Measurements from ENCODE around the gene SNRPD3. TPM values are rescaled to one million over a fixed set of nuclear protein-coding genes. Genes with fewer than 3 reads are reported as not detected.
"Not testable (repeated sequence)": the region's sequence is repeated elsewhere in the genome, so short reads cannot be mapped to it uniquely, and the experiment has no call there.

The SNRPD3 gene
- total and polyA plus RNA-seq, 2 donors (not counting 3 experiments of a cell fraction or from before 2014, with no cell fraction given) = 121 to 253 TPM

GRCh38 chr22:24601217-24602104 lies 45.7 kb downstream of the SNRPD3 start:
- dilution Hi-C loops (cut with MboI; ENCODE audit: extremely low pct_ligation_motif_present, low sequenced_read_pairs) (no loop called here), intact Hi-C loops (cut with micrococcal nuclease) (no loop called here)
- peak; percentile 55 for FAIRE-seq
- peaks cover 7% of the 10 kb centered on the region for H3K4me1 ChIP-seq (ENCODE audit: control insufficient read depth, extremely low read depth, insufficient read depth, low read length)
- no TSS peak for BruUV-seq (replicated peaks)
- no peak overlapping the region for H3K9ac ChIP-seq (replicated peaks; ENCODE audit: extremely low read depth, insufficient read depth, low read length)
- H3K9me3 ChIP-seq (replicated peaks; ENCODE audit: control insufficient read depth, insufficient read depth, low read length) = no peaks in the 10 kb centered on the region
- no peak for DNase-seq (ENCODE audit: low read depth, low spot score)
- H3K79me2 ChIP-seq (ENCODE audit: control insufficient read depth, insufficient read depth, low read length) = no peaks in the 10 kb centered on the region
- H3K36me3 ChIP-seq (ENCODE audit: control insufficient read depth in 2 of 2, extremely low read depth in 1 of 2, insufficient read depth in 2 of 2, low read length in 2 of 2) = no peaks in the 10 kb centered on the region
- TF ChIP-seq CTCF (IDR thresholded peaks at IDR 0.05; ENCODE audit: extremely low read depth in 1 of 2, insufficient read depth in 1 of 2, low read depth in 1 of 2, low read length in 2 of 2) = no peak
- no peak for TF ChIP-seq GATA2 (IDR thresholded peaks at IDR 0.05; ENCODE audit: insufficient read depth, insufficient read length, low read depth, low read length)
- no peak for TF ChIP-seq POLR2A (IDR thresholded peaks at IDR 0.05; ENCODE audit: low read depth, low read length)
- TF ChIP-seq MAX (IDR thresholded peaks at IDR 0.05; ENCODE audit: insufficient read depth, insufficient read length) = no peak
- TF ChIP-seq POLR2AphosphoS5 (IDR thresholded peaks at IDR 0.05; ENCODE audit: insufficient read depth, low read depth, low read length) = no peak
- no peak for TF ChIP-seq MYC (IDR thresholded peaks at IDR 0.05; ENCODE audit: low read depth, low read length)
- no peak for TF ChIP-seq JUN (IDR thresholded peaks at IDR 0.05; ENCODE audit: borderline replicate concordance, insufficient read depth, insufficient read length, low read depth)
- TF ChIP-seq FOS (IDR thresholded peaks at IDR 0.05; ENCODE audit: borderline replicate concordance, insufficient read depth, low read length) = no peak
- TF ChIP-seq EZH2 (IDR thresholded peaks at IDR 0.05; ENCODE audit: borderline replicate concordance, low read depth, low read length, severe bottlenecking) = no peak
- no peak overlapping the region for H3K4me2 ChIP-seq (ENCODE audit: insufficient read depth, low read length)
- H3K4me3 ChIP-seq (replicated peaks in 1 of 3; ENCODE audit: insufficient read depth in 1 of 3, low read depth in 1 of 3, low read length in 3 of 3) = no peak overlapping the region
- H3K27ac ChIP-seq (ENCODE audit: insufficient read depth, low read depth, low read length) = no peak overlapping the region
- no peaks in the 10 kb centered on the region for H3K9me1 ChIP-seq (replicated peaks; ENCODE audit: control insufficient read depth, extremely low read depth, insufficient read depth, low read length)
- H3K27me3 ChIP-seq (ENCODE audit: control insufficient read depth in 2 of 2, insufficient read depth in 2 of 2, low read length in 2 of 2) = no peaks in the 10 kb centered on the region
- ChIA-PET CTCF (no interaction called here), POLR2A (no interaction called here)
- no peak overlapping the region for H2AFZ ChIP-seq (ENCODE audit: low read depth, low read length)
- H4K20me1 ChIP-seq (replicated peaks; ENCODE audit: control insufficient read depth, extremely low read depth, insufficient read depth, low read length) = no peaks in the 10 kb centered on the region

- CTCF ChIA-PET; DNase-seq (ENCODE audit: low read depth, low spot score): not testable (repeated sequence)
Observed at GRCh38 chr22:24602105-24602749, 46.4 kb downstream of the SNRPD3 start.

More at GRCh38 chr22:24602105-24602749, 46.4 kb downstream of the SNRPD3 start:
- H3K9me3 ChIP-seq (replicated peaks; ENCODE audit: control insufficient read depth, insufficient read depth, low read length); BruUV-seq (replicated peaks); H3K27me3 ChIP-seq (ENCODE audit: control insufficient read depth in 2 of 2, insufficient read depth in 2 of 2, low read length in 2 of 2); H3K36me3 ChIP-seq (ENCODE audit: control insufficient read depth in 2 of 2, extremely low read depth in 1 of 2, insufficient read depth in 2 of 2, low read length in 2 of 2); H3K27ac ChIP-seq (ENCODE audit: insufficient read depth, low read depth, low read length); dilution Hi-C loops (cut with MboI; ENCODE audit: extremely low pct_ligation_motif_present, low sequenced_read_pairs); H3K4me2 ChIP-seq (ENCODE audit: insufficient read depth, low read length); FAIRE-seq; H3K9ac ChIP-seq (replicated peaks; ENCODE audit: extremely low read depth, insufficient read depth, low read length); POLR2A ChIA-PET; H3K4me3 ChIP-seq (replicated peaks in 1 of 3; ENCODE audit: insufficient read depth in 1 of 3, low read depth in 1 of 3, low read length in 3 of 3); intact Hi-C loops (cut with micrococcal nuclease); H2AFZ ChIP-seq (ENCODE audit: low read depth, low read length); H3K4me1 ChIP-seq (ENCODE audit: control insufficient read depth, extremely low read depth, insufficient read depth, low read length); H3K79me2 ChIP-seq (ENCODE audit: control insufficient read depth, insufficient read depth, low read length); H3K9me1 ChIP-seq (replicated peaks; ENCODE audit: control insufficient read depth, extremely low read depth, insufficient read depth, low read length); H4K20me1 ChIP-seq (replicated peaks; ENCODE audit: control insufficient read depth, extremely low read depth, insufficient read depth, low read length): not testable (repeated sequence)

Measured in endothelial cell of umbilical vein (primary cell).